Cardiac fibroblast (primary cell): ENCODE results near the gene LMO7.

Experiments
- DNase-seq, 2 donors: peaks; one replicate each; pipeline versions ENCODE4 v3.0.0 to v3.0.0-alpha.2; 2010; ENCODE audit warnings: low read depth in 2 of 2
- H3K4me3 ChIP-seq, 2 donors: replicated peaks in 1 of 2; 1 replicate in 1 of 2; 2 replicates in 1 of 2; pipeline ENCODE4 v1.5.1; 2011; ENCODE audit warnings: low read depth in 2 of 2, low read length in 2 of 2, mild to moderate bottlenecking in 2 of 2, moderate library complexity in 1 of 2
- TF ChIP-seq, protein P1 (sequence below): IDR thresholded peaks from one replicate; pipeline ENCODE4 v1.5.1; 2011; ENCODE audit warnings: low read depth, mild to moderate bottlenecking, low read length, inconsistent platforms

The LMO7 gene

DNA sequence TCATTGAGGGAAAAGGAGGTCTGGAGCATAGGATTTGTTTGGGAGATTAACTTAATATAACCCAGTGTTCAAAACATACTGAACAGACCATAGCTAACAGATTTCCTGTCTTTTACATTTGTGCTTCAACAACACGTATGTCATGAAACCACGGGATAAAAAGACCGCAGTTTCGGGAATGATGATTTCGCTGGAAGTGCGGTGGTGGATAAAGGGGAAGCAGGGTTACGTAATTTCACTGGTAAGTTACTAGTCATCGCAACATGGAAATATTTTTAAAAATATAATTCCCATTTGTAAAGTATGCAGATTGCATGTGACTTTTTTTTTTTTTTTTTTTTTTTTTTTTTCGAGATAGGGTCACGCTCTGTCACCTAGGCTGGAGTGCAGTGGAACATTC lies 237.4 kb downstream of the LMO7 start:
- TF ChIP-seq, protein P1, sequence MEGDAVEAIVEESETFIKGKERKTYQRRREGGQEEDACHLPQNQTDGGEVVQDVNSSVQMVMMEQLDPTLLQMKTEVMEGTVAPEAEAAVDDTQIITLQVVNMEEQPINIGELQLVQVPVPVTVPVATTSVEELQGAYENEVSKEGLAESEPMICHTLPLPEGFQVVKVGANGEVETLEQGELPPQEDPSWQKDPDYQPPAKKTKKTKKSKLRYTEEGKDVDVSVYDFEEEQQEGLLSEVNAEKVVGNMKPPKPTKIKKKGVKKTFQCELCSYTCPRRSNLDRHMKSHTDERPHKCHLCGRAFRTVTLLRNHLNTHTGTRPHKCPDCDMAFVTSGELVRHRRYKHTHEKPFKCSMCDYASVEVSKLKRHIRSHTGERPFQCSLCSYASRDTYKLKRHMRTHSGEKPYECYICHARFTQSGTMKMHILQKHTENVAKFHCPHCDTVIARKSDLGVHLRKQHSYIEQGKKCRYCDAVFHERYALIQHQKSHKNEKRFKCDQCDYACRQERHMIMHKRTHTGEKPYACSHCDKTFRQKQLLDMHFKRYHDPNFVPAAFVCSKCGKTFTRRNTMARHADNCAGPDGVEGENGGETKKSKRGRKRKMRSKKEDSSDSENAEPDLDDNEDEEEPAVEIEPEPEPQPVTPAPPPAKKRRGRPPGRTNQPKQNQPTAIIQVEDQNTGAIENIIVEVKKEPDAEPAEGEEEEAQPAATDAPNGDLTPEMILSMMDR = no peak

DNA sequence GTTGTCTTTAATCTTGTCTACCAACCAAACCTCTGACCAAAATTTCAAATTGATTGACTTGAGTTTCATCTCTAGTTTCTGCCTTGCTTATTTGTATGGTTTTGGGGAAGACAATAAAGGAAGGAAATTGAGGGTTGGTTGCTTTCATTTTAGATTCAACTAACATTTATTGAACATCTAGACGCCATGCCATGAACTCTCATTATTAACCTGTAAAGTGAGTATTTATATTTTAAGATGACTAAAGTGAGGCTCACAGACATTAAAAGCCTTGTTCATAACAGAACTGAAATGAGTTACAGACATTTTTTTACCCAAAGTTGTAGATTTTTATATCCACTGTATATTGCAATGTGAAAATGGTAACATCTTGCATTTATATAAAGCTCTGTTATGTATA lies 239.3 kb downstream of the LMO7 start:
- no peak for DNase-seq
- H3K4me3 ChIP-seq = no peak overlapping the region
- TF ChIP-seq, protein P1 = no peak

More for the DNA sequence above, 237.4 kb downstream of the LMO7 start:
- DNase-seq = no peak
- no peak overlapping the region for H3K4me3 ChIP-seq

DNA sequence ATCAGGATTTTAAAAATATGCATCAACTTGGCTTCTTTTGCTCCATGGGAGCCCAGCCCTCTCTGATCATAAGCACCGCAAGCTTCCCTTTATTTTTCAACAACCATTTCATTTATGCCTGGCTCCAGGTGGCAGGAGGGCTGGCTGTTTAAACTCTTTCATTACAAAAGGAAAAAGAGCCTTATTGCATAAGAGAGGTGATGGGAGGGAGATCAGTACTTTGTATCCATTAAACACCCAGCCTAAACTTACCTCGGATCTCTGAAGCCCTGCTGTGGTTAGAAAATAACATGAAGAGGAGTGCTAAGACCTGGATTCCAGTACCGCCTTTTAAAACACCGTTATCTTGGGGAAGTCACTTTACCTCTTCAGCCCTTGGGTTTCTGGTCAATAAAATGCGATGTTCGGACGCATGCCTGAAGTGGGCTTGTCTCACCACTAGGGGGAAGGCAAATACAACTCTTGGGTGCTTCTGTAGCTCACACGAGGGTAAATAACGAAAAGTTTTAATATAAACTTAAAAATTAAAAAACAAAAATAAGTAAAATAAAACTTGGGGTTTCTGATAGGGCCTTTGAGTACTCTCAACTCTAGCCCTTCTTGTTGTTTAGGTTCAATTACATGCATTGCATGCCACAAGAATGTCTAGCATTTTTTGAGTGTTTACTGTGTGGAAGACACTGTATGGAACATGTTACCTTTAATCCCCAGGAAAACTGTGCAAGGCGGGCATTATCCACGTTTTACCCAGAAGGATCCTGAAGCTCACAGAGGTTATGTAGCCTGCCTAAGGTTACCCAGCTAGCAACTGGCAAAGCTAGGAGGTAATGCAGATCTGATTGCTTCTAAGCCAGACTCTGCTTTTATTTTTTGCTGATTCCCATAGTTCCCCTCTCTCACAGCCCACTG lies 240.3 kb downstream of the LMO7 start:
- TF ChIP-seq, protein P1 = peak; percentile 95
- no peak overlapping the region for H3K4me3 ChIP-seq
- DNase-seq = peak; percentile 79 to 80

DNA sequence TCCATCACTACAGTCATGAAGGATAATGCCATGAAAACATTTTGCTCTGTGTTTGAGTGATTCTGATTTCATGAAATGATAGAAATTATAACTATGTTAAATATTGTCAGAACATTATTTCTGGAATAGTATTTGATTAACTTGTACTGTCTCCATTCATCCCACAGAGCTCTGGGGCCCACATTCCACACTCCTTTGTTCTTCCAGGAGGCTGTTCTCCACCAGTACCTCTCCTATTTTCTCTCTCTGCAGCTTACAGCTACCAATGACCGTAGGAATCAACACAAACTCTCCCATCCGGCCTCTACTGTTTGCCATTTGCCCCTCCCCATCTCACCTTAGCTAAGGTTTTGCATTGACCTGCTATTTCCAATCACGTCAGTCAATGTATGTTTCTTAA lies 240.9 kb downstream of the LMO7 start:
- TF ChIP-seq, protein P1 = no peak
- no peak for DNase-seq
- H3K4me3 ChIP-seq = no peak overlapping the region

DNA sequence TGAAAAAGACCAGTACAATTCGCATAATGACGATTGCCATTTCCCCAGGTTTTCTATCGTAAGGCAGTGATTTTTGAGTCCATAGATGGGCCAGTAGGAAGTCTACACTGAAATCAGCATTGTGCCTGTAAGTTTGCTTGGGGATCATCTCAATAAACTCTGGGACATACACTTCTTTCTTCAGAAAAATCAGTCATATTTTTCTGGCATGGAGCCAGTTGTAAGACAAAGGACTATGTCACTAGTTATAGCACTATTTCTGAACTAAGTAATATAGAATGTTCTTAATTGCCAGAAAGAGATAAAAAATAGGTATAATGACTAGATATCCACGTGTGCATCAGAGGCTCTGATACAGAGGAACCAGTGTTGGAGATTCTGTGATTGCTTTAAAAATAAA lies 243.5 kb downstream of the LMO7 start:
- no peak for DNase-seq
- TF ChIP-seq, protein P1 = no peak
- no peak overlapping the region for H3K4me3 ChIP-seq

DNA sequence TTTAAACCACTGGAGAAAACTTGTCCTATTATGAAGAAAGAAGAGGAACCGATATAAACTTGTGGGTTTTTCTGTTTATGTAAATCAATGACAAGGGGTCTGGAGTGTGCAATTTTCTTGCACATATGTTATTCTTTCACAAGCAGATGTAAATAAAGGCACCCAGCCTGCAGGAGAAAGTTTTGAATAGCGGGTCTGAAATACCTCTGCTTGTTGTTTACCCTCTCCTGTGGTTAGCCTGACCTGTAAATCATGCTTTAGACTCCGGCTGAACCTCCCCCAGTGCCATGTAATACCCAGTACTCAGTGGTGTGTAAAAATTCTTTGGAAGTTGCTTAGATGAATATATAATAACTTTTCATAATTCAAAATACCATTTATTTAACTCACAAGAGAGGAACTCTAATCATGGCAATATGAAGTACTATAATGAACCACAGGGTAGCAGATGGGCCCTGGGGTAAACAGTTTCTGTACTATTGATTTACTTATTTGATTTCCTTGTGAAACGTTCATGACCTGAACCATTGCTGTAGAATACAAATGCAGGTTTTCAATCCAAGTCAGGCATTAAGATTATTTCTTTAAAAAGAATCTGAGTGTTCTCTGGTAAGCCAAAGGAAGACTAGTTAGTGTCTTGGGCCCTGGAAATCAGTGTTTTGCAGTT lies 245.1 kb downstream of the LMO7 start:
- TF ChIP-seq, protein P1 = no peak
- H3K4me3 ChIP-seq = no peak overlapping the region
- DNase-seq = no peak
